ENCODE results near the gene DDX10. TPM values are rescaled to one million over a fixed set of nuclear protein-coding genes. Genes with fewer than 3 reads are reported as not detected.

DDX10 gene
- total and polyA plus RNA-seq, 9 of the 15 experiments (the other 6 are each of a cell fraction or from before 2014, with no cell fraction given): 33.9 to 94.6 (median 50.7) TPM

- POLR2A ChIA-PET: interaction anchor here (0.6 to 1.4 kb wide), 3 partner anchors 18 to 1178 kb away, joined by 3 to 4 read pairs (median 3); no protein-coding TSS in a partner anchor
- BruUV-seq (replicated peaks): no TSS peak
- TF ChIP-seq BHLHE40 (IDR thresholded peaks at IDR 0.05; ENCODE audit: low read length) (no peak), KDM1A (IDR thresholded peaks at IDR 0.05) (peak in 1 of 2 experiments; percentile 28; a peak in 1 of 4 replicates), DEAF1 (CRISPR knock-in tag; IDR thresholded peaks at IDR 0.05) (no peak), CBFA2T3 (IDR thresholded peaks at IDR 0.05) (peak; percentile 35), ZBED1 (IDR thresholded peaks at IDR 0.05) (no peak), ZBTB40 (IDR thresholded peaks at IDR 0.05) (peak; percentile 95), ZBTB40 (CRISPR knock-in tag; IDR thresholded peaks at IDR 0.05) (peak; percentile 86), ASH1L (IDR thresholded peaks at IDR 0.05; ENCODE audit: borderline replicate concordance, low read depth, partially characterized antibody) (no peak), NR2C1 (IDR thresholded peaks at IDR 0.05) (peak; percentile 27; the same call in 1 of the 2 replicates), NR2C1 (tag; IDR thresholded peaks at IDR 0.05) (peak; percentile 38; the same call in 1 of the 2 replicates), CREB5 (CRISPR knock-in tag; IDR thresholded peaks at IDR 0.05) (no peak)
Measured at GRCh38 chr11:108754901-108755625, 90.2 kb downstream of the DDX10 start.

More at GRCh38 chr11:108754901-108755625, 90.2 kb downstream of the DDX10 start:
- DNase-seq (ENCODE audit: extremely low read depth in 1 of 4, low spot score in 3 of 4): peak in 1 of 4 experiments; percentile 7
- intact Hi-C loops (cut with micrococcal nuclease) (no loop called here), in situ Hi-C loops (cut with MboI) (no loop called here)
- H3K27me3 ChIP-seq (ENCODE audit: control insufficient read depth in 2 of 2, insufficient read depth in 2 of 2, low read length in 2 of 2): no peaks in the 10 kb centered on the region
- peaks cover 56% of the 10 kb centered on the region; the same call in 2 of the 3 replicates for H3K79me2 ChIP-seq (ENCODE audit: control insufficient read depth, insufficient read depth, low read length)
- H3K9me1 ChIP-seq (ENCODE audit: control insufficient read depth, insufficient read depth, low read length): no peaks in the 10 kb centered on the region
- no peak for FAIRE-seq
- CTCF ChIA-PET (ENCODE audit: low intra/inter-chr PET ratio): no interaction called here
- no peaks in the 10 kb centered on the region for H3K4me1 ChIP-seq (replicated peaks in 1 of 2; ENCODE audit: control insufficient read depth in 2 of 2, insufficient read depth in 2 of 2, low read length in 2 of 2)
- H4K20me1 ChIP-seq (replicated peaks; ENCODE audit: control insufficient read depth, insufficient read depth, low read length): no peaks in the 10 kb centered on the region
- H3K27ac ChIP-seq (ENCODE audit: extremely low read depth, low read depth, low read length): no peak overlapping the region
- no peaks in the 10 kb centered on the region for H3K36me3 ChIP-seq (ENCODE audit: control insufficient read depth, insufficient read depth, low read length)
- ATAC-seq: no peak
- H3K4me2 ChIP-seq (ENCODE audit: insufficient read depth, low read length): no peak overlapping the region
- WGBS (ENCODE audit: insufficient coverage, low coverage, missing lambda C conversion rate): 38% methylated on average over 2 of the region's 2 CpGs
- no peak overlapping the region for H3K9ac ChIP-seq (ENCODE audit: insufficient read depth in 1 of 2, low read depth in 2 of 2, low read length in 2 of 2)
- H2AFZ ChIP-seq (ENCODE audit: low read depth, low read length): no peak overlapping the region
- H3K4me3 ChIP-seq: no peak overlapping the region
- no peaks in the 10 kb centered on the region for H3K9me3 ChIP-seq (replicated peaks; ENCODE audit: control insufficient read depth, insufficient read depth, low read depth, low read length)
